PC-3 (cell line): ENCODE data around the gene COL6A2. TPM values are rescaled to one million over a fixed set of nuclear protein-coding genes. Genes with fewer than 3 reads are reported as not detected.

ENCODE experiments used
- ATAC-seq: fragments of 200-7000 bp; cut with Tn5 transposase; 2 replicates; pipeline ENCODE4 v1.9.1; 2020; ENCODE audit warnings: mild to moderate bottlenecking, moderate library complexity
- BruUV-seq: library from RNA; stranded (reverse); fragments of 400-500 nt; replicated peaks from 2 replicates; lab custom pipeline; 2021; lab: Mats Ljungman, UMichigan
- CTCF ChIA-PET: fragments of 300-600 bp; sonication (Branson Sonifier 250); formaldehyde crosslinking; loops from one replicate; lab custom pipeline; 2022; ENCODE audit warnings: antibody characterized with exemption; lab: Charles Lee
- POLR2A ChIA-PET: fragments of 300-600 bp; sonication (Branson Sonifier 250); formaldehyde crosslinking; loops from one replicate; lab custom pipeline; 2022; ENCODE audit warnings: antibody characterized with exemption; ENCODE audit not compliant: unreplicated experiment; lab: Charles Lee
- DNase-seq: peaks from one replicate; pipeline ENCODE4 v3.0.0-alpha.2; 2015
- H2AFZ ChIP-seq: fragments of 300-600 bp; sonication (generic); 2 replicates; pipeline ENCODE4 v1.6.0; 2016; ENCODE audit warnings: antibody characterized with exemption, low read length
- H3F3A ChIP-seq: fragments of 300-600 bp; sonication (generic); one replicate; pipeline ENCODE4 v1.6.0; 2017; ENCODE audit warnings: antibody characterized with exemption, low read length, control low read depth, mild to moderate bottlenecking; ENCODE audit not compliant: unreplicated experiment
- H3K27ac ChIP-seq: fragments of 300-600 bp; sonication (generic); 2 replicates; pipeline ENCODE4 v1.5.1; 2016; ENCODE audit warnings: mild to moderate bottlenecking, low read length
- H3K27me3 ChIP-seq: fragments of 300-600 bp; sonication (generic); 2 replicates; pipeline ENCODE4 v1.6.1; 2016; ENCODE audit warnings: low read length, mixed read lengths
- H3K36me3 ChIP-seq: fragments of 300-600 bp; sonication (generic); 2 replicates; pipeline ENCODE4 v1.6.1; 2016; ENCODE audit warnings: low read depth, mixed run types, low read length, mixed read lengths
- H3K4me1 ChIP-seq: fragments of 300-600 bp; sonication (generic); 2 replicates; pipeline ENCODE4 v1.5.1; 2016; ENCODE audit warnings: low read length; ENCODE audit not compliant: insufficient read depth
- H3K4me2 ChIP-seq: fragments of 300-600 bp; sonication (generic); 2 replicates; pipeline ENCODE4 v1.6.0; 2016; ENCODE audit warnings: low read length
- H3K4me3 ChIP-seq: fragments of 300-600 bp; sonication (generic); 2 replicates; pipeline ENCODE4 v1.5.1; 2016; ENCODE audit warnings: mild to moderate bottlenecking, low read length, mixed read lengths
- H3K79me2 ChIP-seq: fragments of 300-600 bp; sonication (generic); 2 replicates; pipeline ENCODE4 v1.6.1; 2017; ENCODE audit warnings: low read length, mixed read lengths
- H3K9ac ChIP-seq: fragments of 300-600 bp; sonication (generic); 2 replicates; pipeline ENCODE4 v1.6.0; 2016; ENCODE audit warnings: mild to moderate bottlenecking, low read length
- H3K9me2 ChIP-seq: fragments of 300-600 bp; sonication (generic); replicated peaks from 2 replicates; pipeline ENCODE4 v1.6.1; 2016; ENCODE audit warnings: mixed run types, low read length, mixed read lengths
- H3K9me3 ChIP-seq: fragments of 300-600 bp; sonication (generic); 2 replicates; pipeline ENCODE4 v1.6.1; 2016; ENCODE audit warnings: low read length, mixed read lengths
- H4K20me1 ChIP-seq: fragments of 300-600 bp; sonication (generic); 2 replicates; pipeline ENCODE4 v1.6.1; 2016; ENCODE audit warnings: low read length, mixed read lengths
- EZH2 ChIP-seq: fragments of 300-600 bp; sonication (generic); IDR thresholded peaks from one replicate; pipeline ENCODE4 v1.6.1; 2017; ENCODE audit warnings: antibody characterized with exemption, mild to moderate bottlenecking, low read length; ENCODE audit not compliant: unreplicated experiment
- EZH2phosphoT487 ChIP-seq: fragments of 300-600 bp; sonication (generic); IDR thresholded peaks from 2 replicates; pipeline ENCODE4 v1.6.1; 2018; ENCODE audit warnings: mild to moderate bottlenecking, antibody characterized with exemption, low read length, borderline replicate concordance
- intact Hi-C: fragments of 100-400 bp; cut with micrococcal nuclease; formaldehyde crosslinking; loops from 2 replicates; pipeline ENCODE4 v1.9.0; 2023
- total RNA-seq: library from RNA; depleted of rRNA; stranded (reverse); fragments of >200 nt; gene quantifications from 2 replicates; pipeline ENCODE4 v1.2.3, GENCODE V29; 2014
- TF ChIP-seq, protein P1 (sequence below): fragments of 300-600 bp; sonication (generic); conservative IDR thresholded peaks from 2 replicates; pipeline ENCODE4 v1.5.1; 2017; ENCODE audit warnings: antibody characterized with exemption, low read depth, mild to moderate bottlenecking, low read length

COL6A2 gene
- total RNA-seq, 1 experiment from 2014 or later, result 521 TPM

DNA sequence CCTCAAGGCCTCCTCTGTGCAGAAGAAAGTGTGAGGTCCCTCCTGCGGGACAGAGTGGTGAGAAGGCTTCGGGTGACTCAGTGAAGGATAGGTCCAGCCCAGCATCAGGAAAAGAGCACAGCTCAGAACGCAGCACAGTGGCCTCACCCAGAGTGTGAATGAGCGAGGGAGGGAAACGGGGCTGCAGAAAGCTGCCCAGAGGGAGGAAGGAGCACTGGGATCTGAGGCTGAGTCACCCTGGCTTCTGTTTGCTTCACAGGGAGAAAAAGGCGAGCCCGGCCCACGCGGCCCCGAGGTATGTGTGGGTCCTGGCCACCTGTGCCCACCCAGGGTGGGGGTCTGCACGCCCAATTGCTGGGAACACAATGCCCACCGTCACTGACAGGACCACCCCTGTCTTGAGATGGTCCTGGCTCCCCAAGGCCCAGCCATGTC, 24.3 kb downstream of the COL6A2 start:
- ATAC-seq (peak; percentile 87), DNase-seq (peak; percentile 77)
- peak overlapping the region; percentile 28; the same call in 1 of the 2 replicates for H3K9ac ChIP-seq
- no peaks in the 10 kb centered on the region for H3K9me3 ChIP-seq
- peak overlapping the region; percentile 64 for H3K27ac ChIP-seq
- TF ChIP-seq, protein P1, sequence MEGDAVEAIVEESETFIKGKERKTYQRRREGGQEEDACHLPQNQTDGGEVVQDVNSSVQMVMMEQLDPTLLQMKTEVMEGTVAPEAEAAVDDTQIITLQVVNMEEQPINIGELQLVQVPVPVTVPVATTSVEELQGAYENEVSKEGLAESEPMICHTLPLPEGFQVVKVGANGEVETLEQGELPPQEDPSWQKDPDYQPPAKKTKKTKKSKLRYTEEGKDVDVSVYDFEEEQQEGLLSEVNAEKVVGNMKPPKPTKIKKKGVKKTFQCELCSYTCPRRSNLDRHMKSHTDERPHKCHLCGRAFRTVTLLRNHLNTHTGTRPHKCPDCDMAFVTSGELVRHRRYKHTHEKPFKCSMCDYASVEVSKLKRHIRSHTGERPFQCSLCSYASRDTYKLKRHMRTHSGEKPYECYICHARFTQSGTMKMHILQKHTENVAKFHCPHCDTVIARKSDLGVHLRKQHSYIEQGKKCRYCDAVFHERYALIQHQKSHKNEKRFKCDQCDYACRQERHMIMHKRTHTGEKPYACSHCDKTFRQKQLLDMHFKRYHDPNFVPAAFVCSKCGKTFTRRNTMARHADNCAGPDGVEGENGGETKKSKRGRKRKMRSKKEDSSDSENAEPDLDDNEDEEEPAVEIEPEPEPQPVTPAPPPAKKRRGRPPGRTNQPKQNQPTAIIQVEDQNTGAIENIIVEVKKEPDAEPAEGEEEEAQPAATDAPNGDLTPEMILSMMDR, result no peak
- TF ChIP-seq EZH2phosphoT487 (no peak), EZH2 (no peak)
- no peaks in the 10 kb centered on the region for H3K27me3 ChIP-seq
- peaks cover 19% of the 10 kb centered on the region for H3K4me1 ChIP-seq
- no peaks in the 10 kb centered on the region for H4K20me1 ChIP-seq
- H3K36me3 ChIP-seq, result peaks cover 60% of the 10 kb centered on the region
- H3K9me2 ChIP-seq, result no peaks in the 10 kb centered on the region
- no TSS peak for BruUV-seq
- ChIA-PET CTCF (interaction anchor here (1.1 kb wide), 1 partner anchor 152 kb away, joined by 3 read pairs; no protein-coding TSS in a partner anchor), POLR2A (interaction anchor here (0.6 kb wide), 1 partner anchor 558 kb away, joined by 4 read pairs; no protein-coding TSS in a partner anchor)
- no peaks in the 10 kb centered on the region for H3F3A ChIP-seq
- H3K4me2 ChIP-seq, result no peak overlapping the region
- no peaks in the 10 kb centered on the region for H3K79me2 ChIP-seq
- intact Hi-C loops, result no loop called here
- no peak overlapping the region for H3K4me3 ChIP-seq
- no peak overlapping the region for H2AFZ ChIP-seq

DNA sequence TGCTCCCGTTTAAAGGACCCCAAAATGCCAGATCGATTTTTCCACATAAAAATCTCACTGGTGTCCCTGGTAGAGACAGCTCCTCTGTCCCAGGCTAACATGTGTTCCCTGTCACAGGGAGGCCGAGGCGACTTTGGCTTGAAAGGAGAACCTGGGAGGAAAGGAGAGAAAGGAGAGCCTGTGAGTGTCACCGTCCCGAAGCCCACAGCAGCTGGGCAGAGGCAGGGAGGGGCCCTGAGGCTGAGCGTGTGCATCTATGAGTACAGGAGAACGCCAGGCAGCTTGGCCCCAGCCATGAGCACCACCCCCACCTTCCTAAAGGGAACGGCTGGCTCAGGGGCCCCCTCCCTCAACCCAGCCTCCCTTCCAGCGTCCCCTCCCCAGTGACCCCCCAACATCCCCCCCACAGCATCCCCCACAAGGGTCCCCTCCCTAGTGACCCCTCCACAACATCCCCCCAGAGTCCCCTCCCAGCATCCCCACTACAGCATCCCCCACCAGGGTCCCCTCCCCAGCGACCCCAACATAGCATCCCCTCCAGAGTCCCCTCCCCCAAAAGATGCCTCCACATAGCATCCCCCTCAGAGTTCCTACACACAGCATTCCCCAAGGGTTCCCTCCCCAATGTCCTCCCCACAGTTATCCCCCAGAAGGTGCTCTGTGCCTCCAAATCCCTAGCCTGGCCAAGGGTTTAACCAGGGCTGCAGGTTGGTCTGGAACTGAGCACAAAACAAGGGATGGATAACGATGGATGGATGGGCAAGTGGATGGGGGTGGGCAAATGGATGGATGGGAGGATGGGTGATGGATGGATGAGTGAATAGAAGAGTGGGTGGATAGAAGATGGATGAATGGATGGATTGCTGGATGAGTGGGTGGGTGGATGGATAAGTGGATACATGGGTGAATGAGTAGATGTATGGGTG, 25.1 kb downstream of the COL6A2 start:
- ChIA-PET POLR2A (interaction anchor here (0.6 kb wide), 1 partner anchor 558 kb away, joined by 4 read pairs; no protein-coding TSS in a partner anchor), CTCF (interaction anchor here (1.1 kb wide), 1 partner anchor 153 kb away, joined by 3 read pairs; no protein-coding TSS in a partner anchor)
- H3K9me2 ChIP-seq, result no peaks in the 10 kb centered on the region

More for the DNA sequence above, 25.1 kb downstream of the COL6A2 start:
- Histone ChIP-seq H3K79me2 (no peaks in the 10 kb centered on the region), H3K9me3 (no peaks in the 10 kb centered on the region), H3K36me3 (peaks cover 58% of the 10 kb centered on the region), H3K9ac (peak overlapping the region; percentile 28; the same call in 1 of the 2 replicates), H3K4me2 (no peak overlapping the region), H3K27me3 (no peaks in the 10 kb centered on the region), H3K4me3 (no peak overlapping the region), H4K20me1 (no peaks in the 10 kb centered on the region), H2AFZ (no peak overlapping the region), H3K4me1 (peaks cover 19% of the 10 kb centered on the region), H3F3A (no peaks in the 10 kb centered on the region), H3K27ac (peak overlapping the region; percentile 64)
- intact Hi-C loops, result no loop called here
- no TSS peak for BruUV-seq
- DNase-seq (no peak), ATAC-seq (no peak)
- TF ChIP-seq EZH2 (no peak), EZH2phosphoT487 (no peak)
- TF ChIP-seq, protein P1, result no peak
